Measurements from ENCODE around the gene HTR7. TPM values are rescaled to one million over a fixed set of nuclear protein-coding genes. Genes with fewer than 3 reads are reported as not detected.

Gene HTR7
- total RNA-seq, 1 experiment from 2014 or later, result 0.62 TPM

DNA sequence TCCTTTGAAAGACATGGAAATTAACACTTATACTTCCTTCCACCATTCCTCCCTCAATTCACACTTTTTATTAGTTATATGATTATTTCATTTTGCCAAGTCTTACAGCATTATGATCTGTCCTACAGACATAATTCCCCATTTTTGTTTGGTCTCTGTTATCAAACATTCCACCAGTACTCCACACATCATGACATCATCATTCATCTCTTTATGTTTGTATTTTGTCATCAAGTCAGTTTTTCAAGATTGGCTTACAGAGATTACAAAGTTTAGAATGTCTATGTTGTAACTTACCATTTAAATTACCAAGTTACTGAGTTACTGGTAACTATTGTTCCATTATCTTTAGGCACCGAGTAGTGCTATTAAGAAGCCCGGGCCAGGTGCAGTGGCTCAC is 150.2 kb downstream of the HTR7 start:
- Histone ChIP-seq H3K79me2 (ENCODE audit: low read length) (no peaks in the 10 kb centered on the region), H3F3A (ENCODE audit: low read length, unreplicated experiment) (no peaks in the 10 kb centered on the region)

DNA sequence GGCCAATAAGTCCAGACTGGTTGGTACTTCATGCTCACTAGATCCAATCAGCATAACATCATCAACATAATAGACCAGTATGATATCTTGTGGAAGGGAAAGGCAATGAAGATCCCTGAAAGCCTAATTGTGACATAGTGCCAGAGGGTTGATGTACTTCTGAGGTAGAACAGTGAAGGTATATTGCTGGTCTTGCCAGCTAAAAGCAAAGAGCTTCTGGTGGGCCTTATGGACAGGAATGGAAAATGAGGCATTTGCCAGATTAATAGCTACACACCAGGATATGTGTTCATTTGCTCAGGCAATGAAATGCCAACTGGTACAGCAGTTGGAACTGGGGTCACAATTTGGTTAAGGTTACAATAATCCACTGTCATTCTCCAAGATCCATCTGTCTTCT is 156.4 kb downstream of the HTR7 start:
- POLR2A ChIA-PET (ENCODE audit: unreplicated experiment), result no interaction called here
- Histone ChIP-seq H3K27me3 (ENCODE audit: low read length) (no peaks in the 10 kb centered on the region), H3K36me3 (ENCODE audit: low read depth, low read length) (no peaks in the 10 kb centered on the region), H3K4me3 (ENCODE audit: low read length) (no peak overlapping the region), H3K9me3 (ENCODE audit: low read length) (no peaks in the 10 kb centered on the region), H2AFZ (ENCODE audit: low read length) (no peak overlapping the region), H3K4me2 (ENCODE audit: low read length) (no peak overlapping the region), H3K9me2 (replicated peaks; ENCODE audit: low read length) (no peaks in the 10 kb centered on the region), H4K20me1 (ENCODE audit: low read length) (no peaks in the 10 kb centered on the region), H3F3A (ENCODE audit: low read length, unreplicated experiment) (no peaks in the 10 kb centered on the region), H3K27ac (ENCODE audit: low read length) (no peak overlapping the region), H3K79me2 (ENCODE audit: low read length) (no peaks in the 10 kb centered on the region), H3K9ac (ENCODE audit: low read length) (no peak overlapping the region), H3K4me1 (ENCODE audit: insufficient read depth, low read length) (0 out of 2 replicates have a peak, but pooled peaks cover under 1% of the 10 kb centered on the region)
- CTCF ChIA-PET, result no interaction called here
- intact Hi-C loops (cut with micrococcal nuclease), result no loop called here
- no TSS peak for BruUV-seq (replicated peaks)
- ATAC-seq (no peak), DNase-seq (no peak)
- no peak for TF ChIP-seq EZH2phosphoT487 (IDR thresholded peaks at IDR 0.05; ENCODE audit: borderline replicate concordance, low read length)
- TF ChIP-seq, protein P1, sequence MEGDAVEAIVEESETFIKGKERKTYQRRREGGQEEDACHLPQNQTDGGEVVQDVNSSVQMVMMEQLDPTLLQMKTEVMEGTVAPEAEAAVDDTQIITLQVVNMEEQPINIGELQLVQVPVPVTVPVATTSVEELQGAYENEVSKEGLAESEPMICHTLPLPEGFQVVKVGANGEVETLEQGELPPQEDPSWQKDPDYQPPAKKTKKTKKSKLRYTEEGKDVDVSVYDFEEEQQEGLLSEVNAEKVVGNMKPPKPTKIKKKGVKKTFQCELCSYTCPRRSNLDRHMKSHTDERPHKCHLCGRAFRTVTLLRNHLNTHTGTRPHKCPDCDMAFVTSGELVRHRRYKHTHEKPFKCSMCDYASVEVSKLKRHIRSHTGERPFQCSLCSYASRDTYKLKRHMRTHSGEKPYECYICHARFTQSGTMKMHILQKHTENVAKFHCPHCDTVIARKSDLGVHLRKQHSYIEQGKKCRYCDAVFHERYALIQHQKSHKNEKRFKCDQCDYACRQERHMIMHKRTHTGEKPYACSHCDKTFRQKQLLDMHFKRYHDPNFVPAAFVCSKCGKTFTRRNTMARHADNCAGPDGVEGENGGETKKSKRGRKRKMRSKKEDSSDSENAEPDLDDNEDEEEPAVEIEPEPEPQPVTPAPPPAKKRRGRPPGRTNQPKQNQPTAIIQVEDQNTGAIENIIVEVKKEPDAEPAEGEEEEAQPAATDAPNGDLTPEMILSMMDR (conservative IDR thresholded peaks at IDR 0.05; ENCODE audit: low read depth, low read length), result no peak
- TF ChIP-seq EZH2 (IDR thresholded peaks at IDR 0.05; ENCODE audit: low read length, unreplicated experiment), result no peak

More for the DNA sequence above, 150.2 kb downstream of the HTR7 start:
- CTCF ChIA-PET, result no interaction called here
- intact Hi-C loops (cut with micrococcal nuclease), result no loop called here
- no peaks in the 10 kb centered on the region for H4K20me1 ChIP-seq (ENCODE audit: low read length)
- no peaks in the 10 kb centered on the region for H3K4me1 ChIP-seq (ENCODE audit: insufficient read depth, low read length)
- H3K4me2 ChIP-seq (ENCODE audit: low read length), result no peak overlapping the region
- no peak overlapping the region for H2AFZ ChIP-seq (ENCODE audit: low read length)
- no peaks in the 10 kb centered on the region for H3K9me3 ChIP-seq (ENCODE audit: low read length)
- POLR2A ChIA-PET (ENCODE audit: unreplicated experiment), result no interaction called here
- no peak for DNase-seq
- no peak overlapping the region for H3K9ac ChIP-seq (ENCODE audit: low read length)
- H3K27me3 ChIP-seq (ENCODE audit: low read length), result no peaks in the 10 kb centered on the region
- H3K27ac ChIP-seq (ENCODE audit: low read length), result no peak overlapping the region
- TF ChIP-seq EZH2 (IDR thresholded peaks at IDR 0.05; ENCODE audit: low read length, unreplicated experiment) (no peak), EZH2phosphoT487 (IDR thresholded peaks at IDR 0.05; ENCODE audit: borderline replicate concordance, low read length) (no peak)
- TF ChIP-seq, protein P1 (conservative IDR thresholded peaks at IDR 0.05; ENCODE audit: low read depth, low read length), result no peak
- BruUV-seq (replicated peaks), result no TSS peak
- no peaks in the 10 kb centered on the region for H3K9me2 ChIP-seq (replicated peaks; ENCODE audit: low read length)
- no peak overlapping the region for H3K4me3 ChIP-seq (ENCODE audit: low read length)
- no peaks in the 10 kb centered on the region for H3K36me3 ChIP-seq (ENCODE audit: low read depth, low read length)
- no peak for ATAC-seq

DNA sequence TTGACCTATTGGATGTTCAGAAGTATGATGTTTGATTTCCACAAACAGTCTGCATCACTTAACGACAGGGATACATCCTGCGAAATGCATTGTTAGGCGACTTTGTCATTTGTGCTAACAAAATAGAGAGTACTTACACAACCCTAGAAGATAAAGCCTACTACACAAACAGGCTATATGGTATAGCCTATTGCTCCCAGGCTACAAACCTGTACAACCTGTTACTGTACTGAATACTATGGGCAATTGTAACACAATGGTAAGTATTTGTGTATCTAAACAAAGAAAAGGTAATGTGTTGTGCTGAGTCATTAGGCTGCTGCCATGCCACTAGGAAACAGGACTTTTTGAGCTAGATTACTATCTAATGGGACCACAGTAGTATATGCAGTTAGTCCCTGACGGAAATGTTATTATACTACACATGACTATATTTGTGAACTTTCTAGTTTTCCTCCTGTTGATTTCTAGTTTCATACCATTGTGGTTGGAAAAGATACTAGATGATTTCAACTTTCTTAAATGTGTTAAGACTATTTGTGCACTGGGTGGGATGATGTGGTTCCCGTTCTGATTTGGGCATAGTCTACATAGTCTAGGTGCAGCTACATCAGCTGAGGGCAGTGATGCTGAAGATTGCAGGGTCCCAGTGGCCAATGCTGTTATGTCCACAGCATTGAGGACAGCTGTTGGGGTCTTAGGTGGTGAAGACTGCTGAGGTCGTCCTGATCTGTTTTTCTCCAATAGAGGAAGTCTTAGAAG is 161.7 kb downstream of the HTR7 start:
- TF ChIP-seq EZH2phosphoT487 (IDR thresholded peaks at IDR 0.05; ENCODE audit: borderline replicate concordance, low read length), result no peak
- TF ChIP-seq EZH2 (IDR thresholded peaks at IDR 0.05; ENCODE audit: low read length, unreplicated experiment), result no peak
- TF ChIP-seq, protein P1 (conservative IDR thresholded peaks at IDR 0.05; ENCODE audit: low read depth, low read length), result no peak
- Histone ChIP-seq H3K36me3 (ENCODE audit: low read depth, low read length) (no peaks in the 10 kb centered on the region), H3K4me3 (ENCODE audit: low read length) (no peak overlapping the region), H3K9ac (ENCODE audit: low read length) (no peak overlapping the region), H3K4me1 (ENCODE audit: insufficient read depth, low read length) (0 out of 2 replicates have a peak, but pooled peaks cover 5% of the 10 kb centered on the region), H3F3A (ENCODE audit: low read length, unreplicated experiment) (no peaks in the 10 kb centered on the region), H3K27ac (ENCODE audit: low read length) (no peak overlapping the region), H3K9me2 (replicated peaks; ENCODE audit: low read length) (no peaks in the 10 kb centered on the region), H3K27me3 (ENCODE audit: low read length) (no peaks in the 10 kb centered on the region), H2AFZ (ENCODE audit: low read length) (no peak overlapping the region), H3K4me2 (ENCODE audit: low read length) (no peak overlapping the region), H4K20me1 (ENCODE audit: low read length) (no peaks in the 10 kb centered on the region), H3K79me2 (ENCODE audit: low read length) (no peaks in the 10 kb centered on the region), H3K9me3 (ENCODE audit: low read length) (no peaks in the 10 kb centered on the region)
- CTCF ChIA-PET, result no interaction called here
- POLR2A ChIA-PET (ENCODE audit: unreplicated experiment), result no interaction called here
- BruUV-seq (replicated peaks), result no TSS peak
- ATAC-seq (no peak), DNase-seq (peak; percentile 51)
- intact Hi-C loops (cut with micrococcal nuclease), result no loop called here

All from PC-3 (cell line).